Measurements from ENCODE around the gene SMAD6. TPM values are rescaled to one million over a fixed set of nuclear protein-coding genes. Genes with fewer than 3 reads are reported as not detected.

Gene SMAD6
- total and polyA plus RNA-seq, 9 of the 15 experiments (the other 6 are each of a cell fraction or from before 2014, with no cell fraction given), result 0.10 to 15.5 (median 3.7) TPM

GRCh38 chr15:66673410-66674322 is 28.4 kb upstream of the SMAD6 start (continued):
- TF ChIP-seq HINFP (tag; conservative IDR thresholded peaks at IDR 0.05; ENCODE audit: low read depth) (no peak), RBM17 (IDR thresholded peaks at IDR 0.05; ENCODE audit: borderline replicate concordance, low read depth, low read length) (no peak), NFE2 (IDR thresholded peaks at IDR 0.05; ENCODE audit: low read depth) (no peak), NRF1 (conservative IDR thresholded peaks at IDR 0.05 in 1 of 2, IDR thresholded peaks at IDR 0.05 in 1 of 2) (peak in 1 of 2 experiments; percentile 41; a peak in 1 of 4 replicates), ZNF512 (tag; IDR thresholded peaks at IDR 0.05) (no peak), SAFB (IDR thresholded peaks at IDR 0.05; ENCODE audit: borderline replicate concordance, low read depth, low read length) (no peak), POU5F1 (IDR thresholded peaks at IDR 0.05; ENCODE audit: borderline replicate concordance, low read depth, low read length, partially characterized antibody) (no peak), ZNF449 (CRISPR knock-in tag; IDR thresholded peaks at IDR 0.05) (no peak), RBM14 (IDR thresholded peaks at IDR 0.05; ENCODE audit: borderline replicate concordance, insufficient read depth, low read depth, low read length) (no peak), BDP1 (IDR thresholded peaks at IDR 0.05; ENCODE audit: insufficient read depth, insufficient read length) (no peak), MTA3 (IDR thresholded peaks at IDR 0.05; ENCODE audit: borderline replicate concordance) (no peak), GABPB1 (CRISPR knock-in tag; IDR thresholded peaks at IDR 0.05) (0 out of 2 replicates have a peak, but pooled peaks have one; percentile 32), HNRNPL (IDR thresholded peaks at IDR 0.05; ENCODE audit: low read depth, low read length) (no peak), CCAR2 (IDR thresholded peaks at IDR 0.05; ENCODE audit: low read depth, low read length) (no peak), PREB (CRISPR knock-in tag; IDR thresholded peaks at IDR 0.05) (no peak), L3MBTL2 (IDR thresholded peaks at IDR 0.05) (peak; percentile 75; the same call in 1 of the 2 replicates), ZNF699 (CRISPR knock-in tag; IDR thresholded peaks at IDR 0.05; ENCODE audit: insufficient replicate concordance) (no peak), TCF7 (IDR thresholded peaks at IDR 0.05; ENCODE audit: borderline replicate concordance) (no peak), MYNN (IDR thresholded peaks at IDR 0.05) (no peak), MYNN (CRISPR knock-in tag; IDR thresholded peaks at IDR 0.05) (no peak), RNF2 (IDR thresholded peaks at IDR 0.05) (no peak), KDM2B (CRISPR knock-in tag; IDR thresholded peaks at IDR 0.05) (no peak), SREBF2 (CRISPR knock-in tag; IDR thresholded peaks at IDR 0.05) (no peak)

Measured in K562 (cell line).